Adrenal gland (tissue), 12 donors: ENCODE measurements around the gene PRDX5. TPM values are rescaled to one million over a fixed set of nuclear protein-coding genes. Genes with fewer than 3 reads are reported as not detected.

Experiments used
- DNase-seq, 7 donors: peaks; one replicate each; pipeline ENCODE4 v3.0.0-alpha.2; 2019 to 2020
- H3K27ac ChIP-seq, 5 donors: fragments of 200-600 bp; sonication (generic) in 4 of 5; 1 replicate in 3 of 5; 2 replicates in 2 of 5; pipeline versions ENCODE4 v1.5.1 to v1.8.0; 2016 to 2020; ENCODE audit warnings: mild to moderate bottlenecking in 1 of 5
- H3K27me3 ChIP-seq: fragments of 200-600 bp; 2 replicates; pipeline ENCODE4 v1.8.0; 2021
- H3K36me3 ChIP-seq, 2 donors: fragments of 200-600 bp; replicated peaks in 1 of 2; 1 replicate in 1 of 2; 2 replicates in 1 of 2; pipeline versions ENCODE4 v1.5.1 to v1.8.0; 2018 to 2022
- H3K4me1 ChIP-seq, 2 donors: fragments of 200-600 bp; replicated peaks in 1 of 2; 1 replicate in 1 of 2; 2 replicates in 1 of 2; pipeline versions ENCODE4 v1.5.1 to v1.8.0; 2018 to 2021
- H3K4me3 ChIP-seq, 4 donors: fragments of 200-600 bp; sonication (generic) in 3 of 4; one replicate each; pipeline ENCODE4 v1.5.1; 2016 to 2018
- H3K9me3 ChIP-seq, 3 donors: fragments of 200-600 bp; sonication (generic) in 1 of 3; replicated peaks in 1 of 3; 1 replicate in 2 of 3; 2 replicates in 1 of 3; pipeline versions ENCODE4 v1.5.1 to v1.8.0; 2016 to 2021
- CTCF ChIP-seq, 6 experiments: fragments of 450-650 bp in 4 of 6; fragments of 200-600 bp in 2 of 6; sonication (generic) in 1 of 6; IDR thresholded peaks; 1 replicate in 5 of 6; 2 replicates in 1 of 6; pipeline versions ENCODE4 v1.5.1 to v1.8.0; 2016 to 2021; ENCODE audit warnings: antibody characterized with exemption in 6 of 6, mild to moderate bottlenecking in 2 of 6, moderate library complexity in 1 of 6
- POLR2A ChIP-seq, 2 donors: fragments of 450-650 bp; IDR thresholded peaks; one replicate each; pipeline ENCODE4 v1.6.1; 2017; ENCODE audit warnings: antibody characterized with exemption in 2 of 2, mild to moderate bottlenecking in 2 of 2, moderate library complexity in 1 of 2
- WGBS, 4 donors: extraction: QIAGEN DNeasy Blood & Tissue Kit in 2 of 4; methylation state at CpG; one replicate each; pipeline versions ENCODE4 v1.1.5 to v1.1.7; 2013 to 2017; 5-methylcytosine and 5-hydroxymethylcytosine counted together
- intact Hi-C, 2 donors: fragments of 100-400 bp; cut with DNase I; formaldehyde crosslinking; loops; one replicate each; pipeline versions ENCODE4 v1.14.1 to v1.15.0; 2022 to 2023
- polyA plus RNA-seq, 3 donors: library from polyadenylated mRNA; stranded (reverse); fragments of 200-250 nt in 2 of 3; fragments of 350-450 nt in 1 of 3; fragmentation: Illumina TruSeq in 1 of 3; extraction: RNeasy Lipid Tissue Mini Kit (QIAGEN cat#74804) in 1 of 3; gene quantifications; one replicate each; pipeline ENCODE4 v1.2.3, GENCODE V29; 2013 to 2014
- total RNA-seq, 9 donors: library from RNA; depleted of rRNA in 4 of 9; stranded (reverse); fragments of >200 nt in 4 of 9; fragments of 120-200 nt in 1 of 9; fragmentation: NEBNext Ultra II Directional in 1 of 9; extraction: Animal tissue kit (Norgen Biotek cat#: 25700) in 1 of 9; gene quantifications; one replicate each; pipeline versions ENCODE4 v1.1.0 to v1.2.4, GENCODE V29; 2013 to 2023
- donor health status: healthy with polysubstance abuse.
- donor health status: Bipolar disorder and iron deficiency.
- donor health status: DM: yes; HTN: yes; CAD: no.
- donor health status: DM: no; HTN: no; CAD: no.
- donor health status: DM: no; HTN: no; CAD: no.
- donor health status: DM: yes; HTN: yes; CAD: no.

Gene PRDX5
- total and polyA plus RNA-seq, 12 donors = 324 to 843 (median 478) TPM

GRCh38 chr11:64327993-64328392, 10.1 kb downstream of the PRDX5 start:
- H3K27ac ChIP-seq = no peak overlapping the region
- peaks cover 9 to 16% of the 10 kb centered on the region in 2 donors for H3K4me1 ChIP-seq
- 92 to 97% (median 94%) methylated on average over 3 of the region's 3 CpGs for WGBS, 4 donors
- H3K4me3 ChIP-seq = no peak overlapping the region
- no peak for DNase-seq
- no peaks in the 10 kb centered on the region for H3K36me3 ChIP-seq
- H3K27me3 ChIP-seq = no peaks in the 10 kb centered on the region
- intact Hi-C loops = no loop called here
- no peaks in the 10 kb centered on the region for H3K9me3 ChIP-seq
- TF ChIP-seq CTCF (IDR thresholded peaks at IDR 0.05) (no peak), POLR2A (IDR thresholded peaks at IDR 0.05) (no peak)

- WGBS, 4 donors = 84 to 91% (median 86%) methylated on average over 9 to 11 of the region's 11 CpGs
- Histone ChIP-seq H3K27ac (no peak overlapping the region), H3K4me1 (peaks cover 9 to 16% of the 10 kb centered on the region in 2 donors), H3K27me3 (no peaks in the 10 kb centered on the region), H3K9me3 (no peaks in the 10 kb centered on the region), H3K36me3 (no peaks in the 10 kb centered on the region), H3K4me3 (no peak overlapping the region)
- intact Hi-C loops = no loop called here
- no peak for DNase-seq
- TF ChIP-seq POLR2A (IDR thresholded peaks at IDR 0.05) (no peak), CTCF (IDR thresholded peaks at IDR 0.05) (no peak)
Observed at GRCh38 chr11:64330888-64331287, 13.0 kb downstream of the PRDX5 start.

GRCh38 chr11:64331569-64332371, 13.8 kb downstream of the PRDX5 start:
- H3K27ac ChIP-seq = peak overlapping the region in 3 of 5 donors; percentile 26 to 66 (median 53)
- no peaks in the 10 kb centered on the region for H3K9me3 ChIP-seq
- peaks cover 9 to 16% of the 10 kb centered on the region in 2 donors for H3K4me1 ChIP-seq
- H3K36me3 ChIP-seq = no peaks in the 10 kb centered on the region
- 20 to 26% (median 20%) methylated on average over 13 to 20 of the region's 20 CpGs for WGBS, 4 donors
- H3K27me3 ChIP-seq = no peaks in the 10 kb centered on the region
- peak; percentile 86 to 99 (median 97) for DNase-seq
- peak overlapping the region in 1 of 4 donors; percentile 19 for H3K4me3 ChIP-seq
- intact Hi-C loops = no loop called here
- TF ChIP-seq CTCF (IDR thresholded peaks at IDR 0.05) = peak; percentile 39 to 81 (median 73)
- peak in 1 of 2 donors; percentile 26 for TF ChIP-seq POLR2A (IDR thresholded peaks at IDR 0.05)

GRCh38 chr11:64333556-64333955, 15.6 kb downstream of the PRDX5 start:
- Histone ChIP-seq H3K4me1 (peaks cover 9 to 16% of the 10 kb centered on the region in 2 donors), H3K36me3 (no peaks in the 10 kb centered on the region), H3K4me3 (no peak overlapping the region), H3K27me3 (no peaks in the 10 kb centered on the region), H3K27ac (no peak overlapping the region), H3K9me3 (no peaks in the 10 kb centered on the region)
- 71 to 76% (median 74%) methylated on average over 7 to 8 of the region's 8 CpGs for WGBS, 4 donors
- no peak for TF ChIP-seq CTCF (IDR thresholded peaks at IDR 0.05)
- no peak for TF ChIP-seq POLR2A (IDR thresholded peaks at IDR 0.05)
- no peak for DNase-seq
- intact Hi-C loops = no loop called here
